ENCODE measurements around the gene PRPF40A. TPM values are rescaled to one million over a fixed set of nuclear protein-coding genes. Genes with fewer than 3 reads are reported as not detected.

PRPF40A gene
- total RNA-seq, 1 donor from 2014 or later: 74.6 TPM

- no peaks in the 10 kb centered on the region for H3K27me3 ChIP-seq
- no peak overlapping the region for H3K27ac ChIP-seq
- peak in 1 of 2 donors; percentile 34 for DNase-seq (ENCODE audit: extremely low spot score in 2 of 2)
- intact Hi-C loops (cut with DNase I): no loop called here
- H3K4me1 ChIP-seq: no peaks in the 10 kb centered on the region
- H3K4me3 ChIP-seq: no peak overlapping the region
- H3K9me3 ChIP-seq: no peaks in the 10 kb centered on the region
- peaks cover 0 to 14% of the 10 kb centered on the region in 2 donors for H3K36me3 ChIP-seq
- no peak for TF ChIP-seq POLR2A (IDR thresholded peaks at IDR 0.05)
- no peak for TF ChIP-seq POLR2AphosphoS5 (IDR thresholded peaks at IDR 0.05; ENCODE audit: insufficient read depth in 1 of 2, low read depth in 1 of 2)
- TF ChIP-seq CTCF (IDR thresholded peaks at IDR 0.05): no peak
Measured at GRCh38 chr2:152617456-152618192, 99.6 kb downstream of the PRPF40A start.

- H3K36me3 ChIP-seq: peaks cover 0 to 14% of the 10 kb centered on the region in 2 donors
- no peak overlapping the region for H3K4me3 ChIP-seq
- intact Hi-C loops (cut with DNase I): no loop called here
- H3K4me1 ChIP-seq: peaks cover 5% of the 10 kb centered on the region
- TF ChIP-seq CTCF (IDR thresholded peaks at IDR 0.05) (no peak), POLR2A (IDR thresholded peaks at IDR 0.05) (no peak), POLR2AphosphoS5 (IDR thresholded peaks at IDR 0.05; ENCODE audit: insufficient read depth in 1 of 2, low read depth in 1 of 2) (no peak)
- DNase-seq (ENCODE audit: extremely low spot score in 2 of 2): no peak
- no peaks in the 10 kb centered on the region for H3K9me3 ChIP-seq
- no peak overlapping the region for H3K27ac ChIP-seq
- H3K27me3 ChIP-seq: no peaks in the 10 kb centered on the region
Measured at GRCh38 chr2:152615177-152615576, 102.1 kb downstream of the PRPF40A start.

GRCh38 chr2:152613235-152613634, 104.0 kb downstream of the PRPF40A start:
- DNase-seq (ENCODE audit: extremely low spot score in 2 of 2): no peak
- Histone ChIP-seq H3K36me3 (peaks cover 0 to 7% of the 10 kb centered on the region in 2 donors), H3K4me1 (peaks cover 5% of the 10 kb centered on the region), H3K9me3 (no peaks in the 10 kb centered on the region), H3K27me3 (no peaks in the 10 kb centered on the region), H3K4me3 (no peak overlapping the region), H3K27ac (no peak overlapping the region)
- intact Hi-C loops (cut with DNase I): no loop called here
- TF ChIP-seq CTCF (IDR thresholded peaks at IDR 0.05): no peak
- no peak for TF ChIP-seq POLR2A (IDR thresholded peaks at IDR 0.05)
- no peak for TF ChIP-seq POLR2AphosphoS5 (IDR thresholded peaks at IDR 0.05; ENCODE audit: insufficient read depth in 1 of 2, low read depth in 1 of 2)

GRCh38 chr2:152611458-152612231, 105.6 kb downstream of the PRPF40A start:
- Histone ChIP-seq H3K9me3 (no peaks in the 10 kb centered on the region), H3K36me3 (no peaks in the 10 kb centered on the region), H3K27ac (no peak overlapping the region), H3K4me1 (peaks cover 5% of the 10 kb centered on the region), H3K27me3 (no peaks in the 10 kb centered on the region), H3K4me3 (no peak overlapping the region)
- intact Hi-C loops (cut with DNase I): no loop called here
- no peak for TF ChIP-seq POLR2AphosphoS5 (IDR thresholded peaks at IDR 0.05; ENCODE audit: insufficient read depth in 1 of 2, low read depth in 1 of 2)
- TF ChIP-seq CTCF (IDR thresholded peaks at IDR 0.05): no peak
- no peak for TF ChIP-seq POLR2A (IDR thresholded peaks at IDR 0.05)
- DNase-seq (ENCODE audit: extremely low spot score in 2 of 2): no peak

- Histone ChIP-seq H3K4me1 (peaks cover 5% of the 10 kb centered on the region), H3K27ac (no peak overlapping the region), H3K27me3 (no peaks in the 10 kb centered on the region), H3K36me3 (no peaks in the 10 kb centered on the region), H3K9me3 (no peaks in the 10 kb centered on the region), H3K4me3 (no peak overlapping the region)
- intact Hi-C loops (cut with DNase I): no loop called here
- DNase-seq (ENCODE audit: extremely low spot score in 2 of 2): peak in 1 of 2 donors; percentile 11
- TF ChIP-seq POLR2AphosphoS5 (IDR thresholded peaks at IDR 0.05; ENCODE audit: insufficient read depth in 1 of 2, low read depth in 1 of 2) (no peak), CTCF (IDR thresholded peaks at IDR 0.05) (no peak), POLR2A (IDR thresholded peaks at IDR 0.05) (no peak)
Measured at GRCh38 chr2:152609699-152610098, 107.6 kb downstream of the PRPF40A start.
